Measurements from ENCODE around the gene MYBPH.

Gene MYBPH

GRCh38 chr1:203126866-203127665 is 48.6 kb downstream of the MYBPH start:
- H3K27ac ChIP-seq, result no peak overlapping the region
- TF ChIP-seq CTCF (IDR thresholded peaks at IDR 0.05; ENCODE audit: low read depth, low read length, missing control alignments), result no peak
- H3K36me3 ChIP-seq (replicated peaks), result no peaks in the 10 kb centered on the region
- no peak overlapping the region for H3K4me3 ChIP-seq (ENCODE audit: low read depth, low read length)
- H3K27me3 ChIP-seq (replicated peaks), result peaks cover 40% of the 10 kb centered on the region
- in situ Hi-C loops (cut with HindIII; ENCODE audit: low pct_ligation_motif_present, low sequenced_read_pairs), result no loop called here
- no peak for DNase-seq

- TF ChIP-seq CTCF (IDR thresholded peaks at IDR 0.05; ENCODE audit: low read depth, low read length, missing control alignments), result peak; percentile 60
- Histone ChIP-seq H3K27ac (no peak overlapping the region), H3K27me3 (replicated peaks) (peaks cover 40% of the 10 kb centered on the region), H3K4me3 (ENCODE audit: low read depth, low read length) (no peak overlapping the region), H3K36me3 (replicated peaks) (no peaks in the 10 kb centered on the region)
- in situ Hi-C loops (cut with HindIII; ENCODE audit: low pct_ligation_motif_present, low sequenced_read_pairs), result no loop called here
- DNase-seq, result no peak
Observed at GRCh38 chr1:203126151-203126865, 49.3 kb downstream of the MYBPH start.

- H3K27me3 ChIP-seq (replicated peaks), result peaks cover 41% of the 10 kb centered on the region
- DNase-seq, result no peak
- H3K4me3 ChIP-seq (ENCODE audit: low read depth, low read length), result no peak overlapping the region
- no peaks in the 10 kb centered on the region for H3K36me3 ChIP-seq (replicated peaks)
- no peak for TF ChIP-seq CTCF (IDR thresholded peaks at IDR 0.05; ENCODE audit: low read depth, low read length, missing control alignments)
- in situ Hi-C loops (cut with HindIII; ENCODE audit: low pct_ligation_motif_present, low sequenced_read_pairs), result no loop called here
- no peak overlapping the region for H3K27ac ChIP-seq
Observed at GRCh38 chr1:203124546-203125317, 50.9 kb downstream of the MYBPH start.

- no peak for DNase-seq
- Histone ChIP-seq H3K36me3 (replicated peaks) (no peaks in the 10 kb centered on the region), H3K4me3 (ENCODE audit: low read depth, low read length) (no peak overlapping the region), H3K27me3 (replicated peaks) (peaks cover 44% of the 10 kb centered on the region), H3K27ac (no peak overlapping the region)
- in situ Hi-C loops (cut with HindIII; ENCODE audit: low pct_ligation_motif_present, low sequenced_read_pairs), result no loop called here
- TF ChIP-seq CTCF (IDR thresholded peaks at IDR 0.05; ENCODE audit: low read depth, low read length, missing control alignments), result no peak
Observed at GRCh38 chr1:203124011-203124410, 51.6 kb downstream of the MYBPH start.

- Histone ChIP-seq H3K27me3 (replicated peaks) (peaks cover 39% of the 10 kb centered on the region), H3K36me3 (replicated peaks) (no peaks in the 10 kb centered on the region), H3K4me3 (ENCODE audit: low read depth, low read length) (no peak overlapping the region), H3K27ac (no peak overlapping the region)
- no peak for TF ChIP-seq CTCF (IDR thresholded peaks at IDR 0.05; ENCODE audit: low read depth, low read length, missing control alignments)
- in situ Hi-C loops (cut with HindIII; ENCODE audit: low pct_ligation_motif_present, low sequenced_read_pairs), result no loop called here
- DNase-seq, result no peak
Observed at GRCh38 chr1:203122159-203122558, 53.5 kb downstream of the MYBPH start.

All from brain microvascular endothelial cell (primary cell).